Lower leg skin (tissue), 3 donors: Measurements from ENCODE around the gene DPYD.

Experiments used
- CTCF ChIP-seq, 3 donors: fragments of 450-650 bp; IDR thresholded peaks; one replicate each; pipeline ENCODE4 v1.5.1; 2016; ENCODE audit warnings: antibody characterized with exemption in 3 of 3, mild to moderate bottlenecking in 3 of 3, moderate library complexity in 2 of 3
- POLR2A ChIP-seq, 2 donors: fragments of 450-650 bp; IDR thresholded peaks; one replicate each; pipeline ENCODE4 v1.6.1; 2016 to 2017; ENCODE audit warnings: antibody characterized with exemption in 2 of 2, mild to moderate bottlenecking in 1 of 2, moderate library complexity in 1 of 2

- TF ChIP-seq POLR2A (IDR thresholded peaks at IDR 0.05) (no peak), CTCF (IDR thresholded peaks at IDR 0.05) (no peak)
Measured at GRCh38 chr1:97467445-97467844, 453.4 kb downstream of the DPYD start.
